Measurements from ENCODE around the gene NCR1.
"Not testable (repeated sequence)": the region's sequence is repeated elsewhere in the genome, so short reads cannot be mapped to it uniquely, and the experiment has no call there.

Gene NCR1

GRCh38 chr19:54905803-54906511 lies at the start of gene NCR1:
Gene NCR1 (plus strand): TSS chr19:54906148. CDS start chr19:54906188, 40 bp downstream.
- in situ Hi-C loops (cut with MboI; ENCODE audit: low sequenced_read_pairs): loop anchor here (25.0 kb wide), 1 partner anchor 419 kb away; no protein-coding TSS in a partner anchor

GRCh38 chr19:54858476-54858875 lies 47.5 kb upstream of the NCR1 start:
- in situ Hi-C loops (cut with MboI; ENCODE audit: low sequenced_read_pairs): not testable (repeated sequence)

GRCh38 chr19:54859421-54859820 lies 46.5 kb upstream of the NCR1 start:
- in situ Hi-C loops (cut with MboI; ENCODE audit: low sequenced_read_pairs): not testable (repeated sequence)

- in situ Hi-C loops (cut with MboI; ENCODE audit: low sequenced_read_pairs): not testable (repeated sequence)
These were observed 42.5 kb upstream of the NCR1 start for GRCh38 chr19:54863459-54863858.

GRCh38 chr19:54871696-54872095 lies 34.3 kb upstream of the NCR1 start:
- in situ Hi-C loops (cut with MboI; ENCODE audit: low sequenced_read_pairs): no loop called here

GRCh38 chr19:54873990-54874389 lies 32.0 kb upstream of the NCR1 start, which contains the start of gene FCAR:
Gene FCAR (plus strand): TSS chr19:54874235. CDS start chr19:54874290, 55 bp downstream.
- in situ Hi-C loops (cut with MboI; ENCODE audit: low sequenced_read_pairs): no loop called here

- in situ Hi-C loops (cut with MboI; ENCODE audit: low sequenced_read_pairs): no loop called here
These were observed 30.4 kb upstream of the NCR1 start for GRCh38 chr19:54875506-54875905.

- in situ Hi-C loops (cut with MboI; ENCODE audit: low sequenced_read_pairs): no loop called here
These were observed 28.5 kb upstream of the NCR1 start for GRCh38 chr19:54877471-54877870.

GRCh38 chr19:54881884-54882283 lies 24.1 kb upstream of the NCR1 start:
- in situ Hi-C loops (cut with MboI; ENCODE audit: low sequenced_read_pairs): no loop called here

- in situ Hi-C loops (cut with MboI; ENCODE audit: low sequenced_read_pairs): no loop called here
These were observed 23.2 kb upstream of the NCR1 start for GRCh38 chr19:54882758-54883157.

GRCh38 chr19:54883228-54883627 lies 22.7 kb upstream of the NCR1 start:
- in situ Hi-C loops (cut with MboI; ENCODE audit: low sequenced_read_pairs): no loop called here

- in situ Hi-C loops (cut with MboI; ENCODE audit: low sequenced_read_pairs): no loop called here
These were observed 17.7 kb upstream of the NCR1 start for GRCh38 chr19:54888239-54888638.

- in situ Hi-C loops (cut with MboI; ENCODE audit: low sequenced_read_pairs): no loop called here
These were observed 16.4 kb upstream of the NCR1 start for GRCh38 chr19:54889566-54889965.

- in situ Hi-C loops (cut with MboI; ENCODE audit: low sequenced_read_pairs): no loop called here
These were observed 12.5 kb upstream of the NCR1 start for GRCh38 chr19:54893406-54893805.

- in situ Hi-C loops (cut with MboI; ENCODE audit: low sequenced_read_pairs): not testable (repeated sequence)
These were observed 11.8 kb upstream of the NCR1 start for GRCh38 chr19:54894106-54894505.

- in situ Hi-C loops (cut with MboI; ENCODE audit: low sequenced_read_pairs): no loop called here
These were observed 9.9 kb upstream of the NCR1 start for GRCh38 chr19:54896036-54896435.

GRCh38 chr19:54898685-54899084 lies 7.3 kb upstream of the NCR1 start:
- in situ Hi-C loops (cut with MboI; ENCODE audit: low sequenced_read_pairs): not testable (repeated sequence)

GRCh38 chr19:54899646-54900045 lies 6.3 kb upstream of the NCR1 start:
- in situ Hi-C loops (cut with MboI; ENCODE audit: low sequenced_read_pairs): loop anchor here (25.0 kb wide), 1 partner anchor 412 kb away; no protein-coding TSS in a partner anchor

- in situ Hi-C loops (cut with MboI; ENCODE audit: low sequenced_read_pairs): loop anchor here (25.0 kb wide), 1 partner anchor 414 kb away; no protein-coding TSS in a partner anchor
These were observed 4.8 kb upstream of the NCR1 start for GRCh38 chr19:54901153-54901552.

- in situ Hi-C loops (cut with MboI; ENCODE audit: low sequenced_read_pairs): loop anchor here (25.0 kb wide), 1 partner anchor 415 kb away; no protein-coding TSS in a partner anchor
These were observed 3.9 kb upstream of the NCR1 start for GRCh38 chr19:54902061-54902460.

GRCh38 chr19:54903303-54903702 lies 2.6 kb upstream of the NCR1 start:
- in situ Hi-C loops (cut with MboI; ENCODE audit: low sequenced_read_pairs): loop anchor here (25.0 kb wide), 1 partner anchor 416 kb away; no protein-coding TSS in a partner anchor

- in situ Hi-C loops (cut with MboI; ENCODE audit: low sequenced_read_pairs): loop anchor here (25.0 kb wide), 1 partner anchor 417 kb away; no protein-coding TSS in a partner anchor
These were observed 1.7 kb upstream of the NCR1 start for GRCh38 chr19:54904261-54904660.
